Endothelial cell of umbilical vein (primary cell): ENCODE results near the gene LIN7C. TPM values are rescaled to one million over a fixed set of nuclear protein-coding genes. Genes with fewer than 3 reads are reported as not detected.

Experiments used
- BruUV-seq: library from RNA; stranded (reverse); fragments of 400-500 nt; replicated peaks from 2 replicates; lab custom pipeline; 2021; lab: Mats Ljungman, UMichigan
- CTCF ChIA-PET: fragments of 300-600, 350-600 bp; sonication (Branson Sonifier 250); formaldehyde crosslinking; loops from one replicate; lab custom pipeline; 2021; ENCODE audit warnings: antibody characterized with exemption, inconsistent platforms; lab: Charles Lee
- POLR2A ChIA-PET: fragments of 300-600, 350-600 bp; sonication (Branson Sonifier 250); formaldehyde crosslinking; loops from one replicate; lab custom pipeline; 2021; ENCODE audit warnings: antibody characterized with exemption, inconsistent platforms; lab: Charles Lee
- DNase-seq: peaks from one replicate; pipeline ENCODE4 v3.0.0-alpha.2; 2011; ENCODE audit warnings: low read depth, low spot score
- FAIRE-seq: peaks from 2 replicates; lab custom pipeline; 2011; peaks lifted over from hg19 to GRCh38; lab: Jason Lieb, UNC
- H2AFZ ChIP-seq: 2 replicates; pipeline ENCODE4 v1.6.0; 2012; ENCODE audit warnings: low read depth, low read length, control low read depth, inconsistent platforms
- H3K27ac ChIP-seq: 2 replicates; pipeline ENCODE4 v1.5.1; 2011; ENCODE audit warnings: low read depth, mild to moderate bottlenecking, control low read depth, low read length, moderate library complexity; ENCODE audit not compliant: insufficient read depth
- H3K27me3 ChIP-seq, 2 experiments: 2 replicates each; pipeline versions ENCODE4 v1.6.0 to v1.6.1; 2011; ENCODE audit warnings: low read length in 2 of 2, mixed read lengths in 1 of 2; ENCODE audit not compliant: control insufficient read depth in 2 of 2, insufficient read depth in 2 of 2
- H3K36me3 ChIP-seq, 2 experiments: 2 replicates in 1 of 2; 3 replicates in 1 of 2; pipeline ENCODE4 v1.5.1; 2011; ENCODE audit warnings: low read length in 2 of 2, mild to moderate bottlenecking in 1 of 2, moderate library complexity in 1 of 2; ENCODE audit not compliant: control insufficient read depth in 2 of 2, insufficient read depth in 2 of 2; ENCODE audit errors: extremely low read depth in 1 of 2
- H3K4me1 ChIP-seq: 3 replicates; pipeline ENCODE4 v1.5.1; 2011; ENCODE audit warnings: mild to moderate bottlenecking, low read length; ENCODE audit not compliant: control insufficient read depth, insufficient read depth; ENCODE audit errors: extremely low read depth
- H3K4me2 ChIP-seq: 2 replicates; pipeline ENCODE4 v1.6.1; 2011; ENCODE audit warnings: low read length, control low read depth, mixed read lengths; ENCODE audit not compliant: insufficient read depth
- H3K4me3 ChIP-seq, 3 experiments: fragments of 200-600 bp in 1 of 3; sonication (generic), shearing (Covaris generic) in 1 of 3; replicated peaks in 1 of 3; 2 replicates each; pipeline ENCODE4 v1.5.1; 2011 to 2016; ENCODE audit warnings: control low read depth in 3 of 3, low read length in 3 of 3, mild to moderate bottlenecking in 2 of 3, inconsistent platforms in 1 of 3, low read depth in 1 of 3, moderate library complexity in 1 of 3; ENCODE audit not compliant: insufficient read depth in 1 of 3
- H3K79me2 ChIP-seq: 2 replicates; pipeline ENCODE4 v1.6.0; 2012; ENCODE audit warnings: low read length, inconsistent platforms; ENCODE audit not compliant: control insufficient read depth, insufficient read depth
- H3K9ac ChIP-seq: replicated peaks from 2 replicates; pipeline ENCODE3; 2011; ENCODE audit warnings: low read length, control low read depth; ENCODE audit not compliant: insufficient read depth; ENCODE audit errors: extremely low read depth
- H3K9me1 ChIP-seq: replicated peaks from 3 replicates; pipeline ENCODE4 v1.6.0; 2011; ENCODE audit warnings: mild to moderate bottlenecking, low read length; ENCODE audit not compliant: control insufficient read depth, insufficient read depth; ENCODE audit errors: extremely low read depth
- H3K9me3 ChIP-seq: replicated peaks from 2 replicates; pipeline ENCODE4 v1.5.1; 2012; ENCODE audit warnings: low read length, inconsistent platforms; ENCODE audit not compliant: control insufficient read depth, insufficient read depth
- H4K20me1 ChIP-seq: replicated peaks from 2 replicates; pipeline ENCODE3; 2011; ENCODE audit warnings: mild to moderate bottlenecking, low read length; ENCODE audit not compliant: control insufficient read depth, insufficient read depth; ENCODE audit errors: extremely low read depth
- EZH2 ChIP-seq: IDR thresholded peaks from 2 replicates; pipeline ENCODE4 v1.6.1; 2012; ENCODE audit warnings: borderline replicate concordance, low read depth, mild to moderate bottlenecking, moderate library complexity, low read length, inconsistent platforms; ENCODE audit not compliant: severe bottlenecking
- FOS ChIP-seq: IDR thresholded peaks from 2 replicates; pipeline ENCODE4 v1.6.1; 2011; ENCODE audit warnings: mild to moderate bottlenecking, low read length, moderate library complexity, borderline replicate concordance; ENCODE audit not compliant: insufficient read depth
- GATA2 ChIP-seq: IDR thresholded peaks from 2 replicates; pipeline ENCODE4 v1.7.0; 2011; ENCODE audit warnings: low read depth, mild to moderate bottlenecking, moderate library complexity, mixed read lengths, low read length; ENCODE audit not compliant: insufficient read length, insufficient read depth
- JUN ChIP-seq: IDR thresholded peaks from 2 replicates; pipeline ENCODE4 v1.6.1; 2011; ENCODE audit warnings: borderline replicate concordance, low read depth; ENCODE audit not compliant: insufficient read length, insufficient read depth
- MYC ChIP-seq: IDR thresholded peaks from one replicate; pipeline ENCODE4 v1.6.1; 2011; ENCODE audit warnings: mild to moderate bottlenecking, low read depth, low read length
- POLR2A ChIP-seq: IDR thresholded peaks from 2 replicates; pipeline ENCODE4 v1.6.1; 2012; ENCODE audit warnings: low read depth, mild to moderate bottlenecking, control low read depth, low read length
- POLR2AphosphoS5 ChIP-seq: IDR thresholded peaks from 2 replicates; pipeline ENCODE4 v1.6.1; 2012; ENCODE audit warnings: low read depth, mild to moderate bottlenecking, control low read depth, low read length, moderate library complexity; ENCODE audit not compliant: insufficient read depth
- dilution Hi-C: fragments of 300-500 bp; cut with MboI; formaldehyde crosslinking; loops from one replicate; pipeline ENCODE4 v1.15.0; 2019; ENCODE audit warnings: low sequenced_read_pairs; ENCODE audit not compliant: extremely low pct_ligation_motif_present
- intact Hi-C: fragments of 100-400 bp; cut with micrococcal nuclease; formaldehyde crosslinking; loops from one replicate; pipeline ENCODE4 v1.10.0; 2022
- polyA plus RNA-seq, 4 experiments: library from polyadenylated mRNA; depleted of rRNA in 3 of 4; stranded (reverse) in 3 of 4; unstranded in 1 of 4; fragments of >200 nt; gene quantifications; 2 replicates each; pipeline versions ENCODE4 v1.2.1 to v1.2.3, GENCODE V29; 2011 to 2012; ENCODE audit warnings: missing spikeins in 1 of 4
- total RNA-seq: library from RNA; stranded (reverse); gene quantifications from 2 replicates; pipeline ENCODE4 v1.2.3, GENCODE V29; 2021
- TF ChIP-seq, protein P1 (sequence below): IDR thresholded peaks from 2 replicates; pipeline ENCODE4 v1.6.1; 2011; ENCODE audit not compliant: insufficient read depth, insufficient read length
- TF ChIP-seq, protein P2 (sequence below), 2 donors: IDR thresholded peaks; 1 replicate in 1 of 2; 2 replicates in 1 of 2; pipeline ENCODE4 v1.5.1; 2011; ENCODE audit warnings: low read length in 2 of 2, mild to moderate bottlenecking in 2 of 2, moderate library complexity in 2 of 2, control low read depth in 1 of 2, inconsistent platforms in 1 of 2, low read depth in 1 of 2; ENCODE audit not compliant: insufficient read depth in 1 of 2; ENCODE audit errors: extremely low read depth in 1 of 2

The LIN7C gene
- total and polyA plus RNA-seq, 2 donors (not counting 3 experiments of a cell fraction or from before 2014, with no cell fraction given) = 7.1 to 24.9 TPM

DNA sequence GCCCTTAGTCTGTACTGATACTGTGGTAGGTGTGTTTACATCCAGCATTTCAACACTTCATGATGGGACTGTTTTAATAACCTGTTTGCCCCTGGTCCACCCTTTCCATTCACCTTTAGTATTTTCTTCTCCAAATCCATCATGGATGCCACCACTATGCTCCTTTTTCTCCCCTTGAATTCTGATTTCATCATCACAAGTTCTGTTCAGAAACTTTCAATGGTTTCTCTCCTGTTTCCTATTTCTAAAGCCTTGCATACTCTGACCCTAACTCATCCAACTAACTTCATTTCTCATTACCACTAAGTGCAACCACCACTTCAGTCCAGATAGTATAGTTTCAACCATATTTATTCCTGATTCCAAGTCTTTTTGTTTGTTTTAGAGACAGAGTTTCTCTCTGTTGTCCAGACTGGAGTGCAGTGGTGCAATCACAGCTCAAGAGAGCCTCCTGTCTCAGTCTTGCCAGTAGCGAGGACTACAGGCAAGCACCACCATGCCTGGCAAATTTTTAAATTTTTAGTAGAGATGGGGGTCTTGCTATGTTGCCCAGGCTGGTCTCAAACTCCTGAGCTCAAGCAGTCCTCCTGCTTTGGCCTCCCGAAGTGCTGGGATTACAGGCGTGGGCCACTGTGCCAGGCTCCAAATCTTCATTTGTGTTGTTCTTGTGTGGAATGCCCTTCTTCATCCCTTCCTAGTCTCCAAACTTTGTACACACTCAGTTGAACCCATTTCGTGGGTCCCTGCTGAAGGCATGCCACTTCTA is 1.2 kb upstream of the LIN7C start:
- H3K79me2 ChIP-seq = peaks cover 28% of the 10 kb centered on the region
- peaks cover 11% of the 10 kb centered on the region for H3K4me1 ChIP-seq
- H3K9ac ChIP-seq = peak overlapping the region; percentile 91
- H2AFZ ChIP-seq = no peak overlapping the region
- no peaks in the 10 kb centered on the region for H3K27me3 ChIP-seq
- intact Hi-C loops (no loop called here), dilution Hi-C loops (no loop called here)
- BruUV-seq = no TSS peak
- POLR2A ChIA-PET = no interaction called here
- H3K4me3 ChIP-seq = peak overlapping the region in 1 of 3 experiments; percentile 79
- no peak overlapping the region for H3K27ac ChIP-seq
- H3K9me1 ChIP-seq = no peaks in the 10 kb centered on the region
- peak overlapping the region; percentile 68 for H3K4me2 ChIP-seq
- no peak for DNase-seq
- no peaks in the 10 kb centered on the region for H3K36me3 ChIP-seq
- FAIRE-seq = no peak
- no peaks in the 10 kb centered on the region for H3K9me3 ChIP-seq
- TF ChIP-seq POLR2A (no peak), EZH2 (no peak), JUN (no peak), GATA2 (no peak), FOS (no peak), POLR2AphosphoS5 (no peak), MYC (no peak)
- TF ChIP-seq, protein P1, sequence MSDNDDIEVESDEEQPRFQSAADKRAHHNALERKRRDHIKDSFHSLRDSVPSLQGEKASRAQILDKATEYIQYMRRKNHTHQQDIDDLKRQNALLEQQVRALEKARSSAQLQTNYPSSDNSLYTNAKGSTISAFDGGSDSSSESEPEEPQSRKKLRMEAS = no peak
- TF ChIP-seq, protein P2, sequence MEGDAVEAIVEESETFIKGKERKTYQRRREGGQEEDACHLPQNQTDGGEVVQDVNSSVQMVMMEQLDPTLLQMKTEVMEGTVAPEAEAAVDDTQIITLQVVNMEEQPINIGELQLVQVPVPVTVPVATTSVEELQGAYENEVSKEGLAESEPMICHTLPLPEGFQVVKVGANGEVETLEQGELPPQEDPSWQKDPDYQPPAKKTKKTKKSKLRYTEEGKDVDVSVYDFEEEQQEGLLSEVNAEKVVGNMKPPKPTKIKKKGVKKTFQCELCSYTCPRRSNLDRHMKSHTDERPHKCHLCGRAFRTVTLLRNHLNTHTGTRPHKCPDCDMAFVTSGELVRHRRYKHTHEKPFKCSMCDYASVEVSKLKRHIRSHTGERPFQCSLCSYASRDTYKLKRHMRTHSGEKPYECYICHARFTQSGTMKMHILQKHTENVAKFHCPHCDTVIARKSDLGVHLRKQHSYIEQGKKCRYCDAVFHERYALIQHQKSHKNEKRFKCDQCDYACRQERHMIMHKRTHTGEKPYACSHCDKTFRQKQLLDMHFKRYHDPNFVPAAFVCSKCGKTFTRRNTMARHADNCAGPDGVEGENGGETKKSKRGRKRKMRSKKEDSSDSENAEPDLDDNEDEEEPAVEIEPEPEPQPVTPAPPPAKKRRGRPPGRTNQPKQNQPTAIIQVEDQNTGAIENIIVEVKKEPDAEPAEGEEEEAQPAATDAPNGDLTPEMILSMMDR (IDR thresholded peaks at IDR 0.05; ENCODE audit: extremely low read depth in 1 of 2, insufficient read depth in 1 of 2, low read depth in 1 of 2, low read length in 2 of 2) = no peak
- CTCF ChIA-PET = interaction anchor here (0.6 to 1.4 kb wide), 2 partner anchors 324 to 610 kb away, joined by 3 read pairs; no protein-coding TSS in a partner anchor
- H4K20me1 ChIP-seq = no peaks in the 10 kb centered on the region
